Ishikawa (cell line): ENCODE measurements around the gene ZNF365.

Experiments
- CEBPB ChIP-seq: IDR thresholded peaks from 2 replicates; pipeline ENCODE4 v1.6.1; 2012
- CREB1 ChIP-seq: IDR thresholded peaks from 2 replicates; pipeline ENCODE4 v1.6.1; 2012; ENCODE audit warnings: low read depth
- EGR1 ChIP-seq: IDR thresholded peaks from 2 replicates; pipeline ENCODE4 v1.6.1; 2012
- EP300 ChIP-seq: IDR thresholded peaks from 2 replicates; pipeline ENCODE4 v1.6.1; 2012; ENCODE audit warnings: borderline replicate concordance
- FOXM1 ChIP-seq: IDR thresholded peaks from 2 replicates; pipeline ENCODE4 v1.6.1; 2012; ENCODE audit warnings: low read depth, borderline replicate concordance
- NFIC ChIP-seq: IDR thresholded peaks from 2 replicates; pipeline ENCODE4 v1.6.1; 2012
- RAD21 ChIP-seq: IDR thresholded peaks from 2 replicates; pipeline ENCODE4 v1.6.1; 2012; ENCODE audit warnings: low read depth
- TAF1 ChIP-seq: IDR thresholded peaks from 2 replicates; pipeline ENCODE4 v1.6.1; 2012; ENCODE audit warnings: low read depth, mild to moderate bottlenecking
- TCF12 ChIP-seq: IDR thresholded peaks from 2 replicates; pipeline ENCODE4 v1.6.1; 2012; ENCODE audit warnings: low read depth
- TEAD4 ChIP-seq: IDR thresholded peaks from 2 replicates; pipeline ENCODE4 v1.6.1; 2012
- YY1 ChIP-seq: IDR thresholded peaks from 2 replicates; pipeline ENCODE4 v1.6.1; 2012; ENCODE audit warnings: low read depth
- ZBTB7A ChIP-seq: IDR thresholded peaks from 2 replicates; pipeline ENCODE4 v1.6.1; 2012; ENCODE audit warnings: low read depth
- TF ChIP-seq, protein P1 (sequence below): IDR thresholded peaks from 2 replicates; pipeline ENCODE4 v1.6.1; 2012; ENCODE audit warnings: low read depth, mild to moderate bottlenecking
- TF ChIP-seq, protein P2 (sequence below): IDR thresholded peaks from 2 replicates; pipeline ENCODE4 v1.6.1; 2012
- TF ChIP-seq, protein P3 (sequence below): IDR thresholded peaks from 2 replicates; pipeline ENCODE4 v1.6.1; 2012

The ZNF365 gene

DNA sequence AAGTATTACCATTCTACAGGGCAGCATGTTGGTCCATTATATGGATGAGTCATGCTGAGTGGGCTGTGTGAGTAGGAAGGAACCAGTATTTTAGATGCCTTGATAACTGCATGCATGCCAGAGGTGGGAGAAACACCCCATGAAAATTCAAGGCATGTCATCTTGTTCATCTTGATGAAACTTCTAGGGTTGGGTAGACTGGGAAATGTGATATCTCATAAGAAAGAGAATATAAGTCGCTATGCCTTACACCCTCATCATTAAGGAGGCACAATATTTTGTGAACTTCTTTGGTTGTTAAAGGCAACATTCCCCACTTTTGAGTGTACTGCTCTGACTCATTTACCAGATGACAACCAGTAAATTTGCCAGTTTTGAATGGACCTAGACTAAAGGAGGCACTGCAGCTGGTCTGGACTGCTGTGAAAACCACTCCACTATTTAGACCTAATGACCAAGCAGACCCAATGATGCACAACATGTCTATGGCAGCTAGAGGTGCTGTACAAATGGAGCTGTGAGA is 48.0 kb downstream of the ZNF365 start:
- TF ChIP-seq EGR1 = no peak
- no peak for TF ChIP-seq ZBTB7A
- TF ChIP-seq RAD21 = no peak
- TF ChIP-seq, protein P1, sequence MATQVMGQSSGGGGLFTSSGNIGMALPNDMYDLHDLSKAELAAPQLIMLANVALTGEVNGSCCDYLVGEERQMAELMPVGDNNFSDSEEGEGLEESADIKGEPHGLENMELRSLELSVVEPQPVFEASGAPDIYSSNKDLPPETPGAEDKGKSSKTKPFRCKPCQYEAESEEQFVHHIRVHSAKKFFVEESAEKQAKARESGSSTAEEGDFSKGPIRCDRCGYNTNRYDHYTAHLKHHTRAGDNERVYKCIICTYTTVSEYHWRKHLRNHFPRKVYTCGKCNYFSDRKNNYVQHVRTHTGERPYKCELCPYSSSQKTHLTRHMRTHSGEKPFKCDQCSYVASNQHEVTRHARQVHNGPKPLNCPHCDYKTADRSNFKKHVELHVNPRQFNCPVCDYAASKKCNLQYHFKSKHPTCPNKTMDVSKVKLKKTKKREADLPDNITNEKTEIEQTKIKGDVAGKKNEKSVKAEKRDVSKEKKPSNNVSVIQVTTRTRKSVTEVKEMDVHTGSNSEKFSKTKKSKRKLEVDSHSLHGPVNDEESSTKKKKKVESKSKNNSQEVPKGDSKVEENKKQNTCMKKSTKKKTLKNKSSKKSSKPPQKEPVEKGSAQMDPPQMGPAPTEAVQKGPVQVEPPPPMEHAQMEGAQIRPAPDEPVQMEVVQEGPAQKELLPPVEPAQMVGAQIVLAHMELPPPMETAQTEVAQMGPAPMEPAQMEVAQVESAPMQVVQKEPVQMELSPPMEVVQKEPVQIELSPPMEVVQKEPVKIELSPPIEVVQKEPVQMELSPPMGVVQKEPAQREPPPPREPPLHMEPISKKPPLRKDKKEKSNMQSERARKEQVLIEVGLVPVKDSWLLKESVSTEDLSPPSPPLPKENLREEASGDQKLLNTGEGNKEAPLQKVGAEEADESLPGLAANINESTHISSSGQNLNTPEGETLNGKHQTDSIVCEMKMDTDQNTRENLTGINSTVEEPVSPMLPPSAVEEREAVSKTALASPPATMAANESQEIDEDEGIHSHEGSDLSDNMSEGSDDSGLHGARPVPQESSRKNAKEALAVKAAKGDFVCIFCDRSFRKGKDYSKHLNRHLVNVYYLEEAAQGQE = no peak
- TF ChIP-seq YY1 = no peak
- TF ChIP-seq NFIC = no peak
- TF ChIP-seq CEBPB = no peak
- TF ChIP-seq TEAD4 = no peak
- TF ChIP-seq EP300 = no peak
- no peak for TF ChIP-seq FOXM1
- no peak for TF ChIP-seq TCF12
- TF ChIP-seq CREB1 = no peak
- TF ChIP-seq, protein P2, sequence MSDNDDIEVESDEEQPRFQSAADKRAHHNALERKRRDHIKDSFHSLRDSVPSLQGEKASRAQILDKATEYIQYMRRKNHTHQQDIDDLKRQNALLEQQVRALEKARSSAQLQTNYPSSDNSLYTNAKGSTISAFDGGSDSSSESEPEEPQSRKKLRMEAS = no peak
- no peak for TF ChIP-seq TAF1

DNA sequence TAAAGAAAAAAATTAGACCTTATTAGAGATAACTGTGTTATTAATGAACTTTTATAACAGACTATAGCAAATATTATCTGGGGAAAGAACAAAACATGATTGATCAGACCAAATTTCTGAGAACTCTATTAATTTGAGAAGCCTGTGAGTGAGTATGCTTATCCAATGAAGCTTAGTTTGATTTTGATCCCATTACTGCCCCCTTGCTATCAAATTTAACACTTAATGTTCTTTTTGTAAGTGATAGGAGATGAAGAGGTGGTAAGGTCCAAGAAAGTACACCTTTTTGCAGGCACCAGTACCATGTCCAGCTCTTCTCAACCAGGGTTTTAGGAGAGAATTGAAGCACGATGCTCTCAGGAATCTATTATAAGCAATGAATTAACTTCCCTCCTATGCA is 49.9 kb downstream of the ZNF365 start:
- TF ChIP-seq YY1 (no peak), TEAD4 (no peak), FOXM1 (no peak), EP300 (no peak), TAF1 (no peak), TCF12 (no peak), CREB1 (no peak), ZBTB7A (no peak), NFIC (no peak), EGR1 (no peak), CEBPB (no peak), RAD21 (no peak)
- TF ChIP-seq, protein P1 = no peak
- TF ChIP-seq, protein P2 = no peak
- TF ChIP-seq, protein P3, sequence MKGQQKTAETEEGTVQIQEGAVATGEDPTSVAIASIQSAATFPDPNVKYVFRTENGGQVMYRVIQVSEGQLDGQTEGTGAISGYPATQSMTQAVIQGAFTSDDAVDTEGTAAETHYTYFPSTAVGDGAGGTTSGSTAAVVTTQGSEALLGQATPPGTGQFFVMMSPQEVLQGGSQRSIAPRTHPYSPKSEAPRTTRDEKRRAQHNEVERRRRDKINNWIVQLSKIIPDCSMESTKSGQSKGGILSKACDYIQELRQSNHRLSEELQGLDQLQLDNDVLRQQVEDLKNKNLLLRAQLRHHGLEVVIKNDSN = no peak

DNA sequence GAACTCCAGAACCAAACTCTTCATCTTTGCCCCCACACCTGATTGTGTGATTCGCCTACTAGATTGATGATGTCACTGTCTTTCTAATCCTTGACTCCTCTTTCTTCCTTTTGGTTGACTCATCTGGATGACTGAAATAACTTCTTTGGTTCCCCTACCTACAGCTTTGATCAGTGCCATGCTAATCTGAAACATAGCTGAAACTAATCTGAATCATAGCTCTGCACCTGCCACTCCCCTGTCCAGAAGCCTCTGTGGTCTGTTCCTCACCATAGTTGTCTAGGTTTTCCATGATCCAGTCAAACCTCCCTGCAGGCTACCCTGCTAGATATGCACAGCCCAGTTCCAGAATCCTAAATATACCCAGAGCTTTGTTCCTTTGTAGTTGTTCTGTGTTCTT is 51.9 kb downstream of the ZNF365 start:
- TF ChIP-seq CREB1 = no peak
- TF ChIP-seq EGR1 = no peak
- TF ChIP-seq, protein P3 = no peak

DNA sequence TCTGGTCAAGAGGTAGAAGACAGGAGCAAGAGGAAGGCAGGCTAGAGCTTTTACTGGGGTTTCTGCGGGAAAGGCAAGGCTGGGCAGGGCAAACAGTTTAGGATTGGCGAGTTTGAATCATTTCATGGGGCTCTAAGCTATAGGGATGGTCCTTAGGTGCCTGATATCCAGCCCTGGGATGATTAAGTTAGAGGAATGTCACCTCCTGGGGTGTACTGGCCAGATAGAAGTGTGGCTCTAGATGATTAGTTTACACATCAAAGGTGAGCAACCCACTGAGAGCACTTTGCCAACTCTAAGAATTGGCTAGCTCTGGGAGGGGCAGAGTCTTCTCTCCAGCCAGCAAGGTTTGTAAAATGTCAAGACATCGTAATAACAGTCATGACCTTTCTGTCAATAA is 52.4 kb downstream of the ZNF365 start:
- TF ChIP-seq CEBPB (no peak), FOXM1 (no peak), EP300 (no peak), TEAD4 (peak; percentile 51; the same call in 1 of the 2 replicates), NFIC (0 out of 2 replicates have a peak, but pooled peaks have one; percentile 36), CREB1 (no peak), TCF12 (peak; percentile 22; the same call in 1 of the 2 replicates), RAD21 (no peak), TAF1 (no peak), ZBTB7A (no peak), YY1 (no peak), EGR1 (no peak)
- TF ChIP-seq, protein P3 = no peak
- TF ChIP-seq, protein P1 = no peak
- TF ChIP-seq, protein P2 = no peak
